Eye (tissue), 1 donor: ENCODE measurements around the gene FKBP10.
"Not testable (repeated sequence)": the region's sequence is repeated elsewhere in the genome, so short reads cannot be mapped to it uniquely, and the experiment has no call there.

Source experiments
- DNase-seq: peaks from one replicate; pipeline ENCODE4 v3.0.0-alpha.2; 2015

Gene FKBP10

DNA sequence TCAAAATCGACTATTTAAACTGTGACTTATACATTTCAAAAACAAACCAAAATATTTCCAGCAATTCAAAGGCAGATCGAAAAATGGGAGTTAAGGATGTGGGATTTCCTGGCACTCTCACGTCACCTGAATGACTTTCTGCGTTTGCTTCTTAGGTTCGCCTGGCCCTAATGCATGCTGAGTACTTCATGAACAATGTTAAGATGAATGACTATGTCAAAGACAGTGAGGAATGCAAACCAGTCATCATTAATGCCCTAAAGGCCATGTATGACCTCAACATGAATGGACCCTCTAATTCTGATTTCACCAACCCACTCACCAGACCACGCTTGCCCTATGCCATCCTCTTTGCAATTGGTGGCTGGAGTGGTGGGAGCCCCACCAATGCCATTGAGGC, 32.2 kb downstream of the FKBP10 start:
- no peak for DNase-seq

DNA sequence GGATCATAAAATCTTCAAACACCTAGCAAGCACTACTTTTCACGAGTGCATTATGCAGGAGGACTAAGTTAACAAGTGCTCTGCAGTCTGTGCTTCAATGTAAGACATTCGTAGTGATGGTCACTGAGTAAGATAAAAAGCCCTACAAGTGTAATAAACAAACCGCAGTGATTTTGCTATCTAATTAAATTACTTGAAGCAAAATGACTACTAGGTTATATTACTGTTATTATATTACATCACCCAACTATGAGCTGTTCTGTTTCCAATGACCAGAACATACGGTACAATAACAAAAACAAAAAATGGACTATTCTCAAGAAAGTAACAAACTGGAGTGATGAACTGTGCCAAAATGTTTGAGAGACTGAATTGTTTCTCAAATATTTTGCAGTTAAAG, 36.0 kb downstream of the FKBP10 start:
- DNase-seq: no peak

- no peak for DNase-seq
Measured at GRCh38 chr17:41849251-41849990, 36.6 kb downstream of the FKBP10 start.

DNA sequence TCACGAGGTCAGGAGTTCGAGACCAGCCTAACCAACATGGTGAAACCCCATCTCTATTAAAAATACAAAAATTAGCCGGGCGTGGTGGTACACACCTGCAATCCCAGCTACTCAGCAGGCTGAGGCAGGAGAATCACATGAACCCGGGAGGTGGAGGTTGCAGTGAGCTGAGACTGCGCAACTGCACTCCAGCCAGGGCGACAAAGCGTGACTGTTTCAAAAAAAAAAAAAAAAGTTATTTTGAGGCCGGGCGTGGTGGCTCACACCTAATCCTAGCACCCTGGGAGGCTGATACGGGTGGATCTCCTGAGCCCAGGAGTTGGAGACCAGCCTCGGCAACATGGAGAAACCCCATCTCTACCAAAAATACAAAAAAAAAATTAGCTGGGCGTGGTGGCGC, 38.6 kb downstream of the FKBP10 start:
- DNase-seq: not testable (repeated sequence)

GRCh38 chr17:41860254-41860931, 47.6 kb downstream of the FKBP10 start:
- peak; percentile 26 for DNase-seq

DNA sequence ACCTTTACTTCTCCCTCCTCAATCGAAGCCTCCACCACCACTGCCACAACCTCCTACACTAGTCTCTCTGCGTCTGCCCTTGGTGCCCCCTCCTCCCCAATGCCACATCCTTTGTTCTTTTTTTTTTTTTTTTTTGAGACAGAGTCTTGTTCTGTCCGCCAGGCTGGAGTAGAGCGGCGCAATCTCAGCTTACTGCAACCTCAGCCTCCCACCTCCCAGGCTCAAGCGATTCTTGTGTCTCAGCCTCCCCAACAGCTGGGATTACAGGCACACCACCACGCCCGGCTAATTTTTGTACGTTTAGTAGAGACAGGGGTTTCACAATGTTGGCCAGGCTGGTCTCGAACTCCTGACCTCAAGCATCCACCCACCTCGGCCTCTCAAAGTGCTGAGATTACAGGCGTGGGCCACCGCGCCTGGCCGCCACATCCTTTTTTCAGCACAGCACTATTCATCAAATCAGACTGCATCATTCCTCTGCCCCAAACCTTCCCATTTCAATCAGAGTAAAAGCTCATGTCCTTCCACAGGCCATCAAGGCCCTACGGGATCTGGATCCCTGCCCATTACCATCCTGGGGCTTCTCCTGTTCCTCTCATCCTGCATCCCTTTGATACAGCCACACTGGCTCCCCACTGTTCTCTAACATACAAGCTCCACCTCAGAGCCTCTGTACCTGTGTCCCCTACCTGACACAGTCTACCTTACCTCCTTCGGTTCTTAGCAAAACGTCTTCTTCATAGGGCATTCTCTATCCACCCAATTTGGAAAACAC, 50.5 kb downstream of the FKBP10 start:
- DNase-seq: peak; percentile 9

- no peak for DNase-seq
Measured at GRCh38 chr17:41864498-41864835, 51.7 kb downstream of the FKBP10 start.

GRCh38 chr17:41864836-41865595, 52.2 kb downstream of the FKBP10 start, which contains the start of gene KLHL11:
Gene KLHL11 (minus strand): TSS chr17:41865423. CDS start chr17:41865370, 53 bp downstream.
- DNase-seq: peak; percentile 97

DNA sequence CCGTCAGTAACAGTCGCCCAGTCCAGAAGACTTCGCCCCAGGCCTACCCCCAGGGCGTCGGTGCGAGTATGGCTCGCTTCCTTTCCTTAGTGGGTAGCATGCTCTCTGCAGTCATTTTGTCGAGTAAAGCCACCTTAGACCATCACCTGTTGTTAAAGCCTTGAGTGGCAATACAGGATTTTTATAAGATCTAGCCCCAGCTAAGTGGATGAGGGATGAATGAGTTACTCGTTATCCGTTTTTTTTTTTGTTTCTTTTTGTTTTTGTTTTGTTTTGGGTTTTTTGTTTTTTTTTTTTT, 52.7 kb downstream of the FKBP10 start:
- DNase-seq: no peak

DNA sequence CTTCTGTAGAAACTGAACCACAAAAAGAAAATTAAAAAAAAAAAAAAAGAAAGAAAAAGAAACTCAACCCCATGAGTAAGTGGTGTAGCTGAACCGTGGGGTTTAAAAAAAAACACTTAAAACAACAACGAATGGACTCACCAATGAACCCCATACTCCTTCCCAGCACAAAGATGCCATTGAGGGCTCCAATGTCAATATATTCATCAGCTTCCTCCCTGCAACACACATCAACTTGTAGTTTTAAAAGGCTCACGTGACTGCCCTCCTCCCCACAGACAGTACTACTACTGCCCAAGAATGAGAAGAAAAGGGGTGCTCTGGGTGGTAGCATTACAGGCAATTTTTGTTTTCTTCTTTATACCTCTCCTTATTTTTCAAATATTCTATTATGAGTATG, 55.8 kb downstream of the FKBP10 start:
- DNase-seq: no peak

GRCh38 chr17:41869426-41869825, 56.6 kb downstream of the FKBP10 start:
- DNase-seq: no peak

DNA sequence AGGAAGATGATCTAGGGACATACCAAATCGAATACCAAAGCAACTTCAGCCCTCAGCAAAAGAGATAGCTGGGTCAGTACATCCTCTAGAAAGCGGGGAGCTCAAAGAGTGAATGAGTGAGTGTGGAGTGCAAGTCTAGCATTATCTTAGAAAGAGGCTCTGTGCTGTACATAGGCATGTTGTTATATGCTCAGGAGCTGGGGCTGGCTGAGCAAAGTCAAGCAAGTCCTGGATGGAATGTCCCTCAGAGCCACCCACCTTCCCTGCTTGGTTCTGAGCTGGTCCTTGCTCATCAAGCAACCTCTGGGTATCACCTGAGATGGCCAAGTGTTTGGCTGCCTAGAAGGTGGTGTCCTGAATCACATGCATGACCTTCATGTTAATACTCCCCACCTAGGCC, 57.3 kb downstream of the FKBP10 start:
- DNase-seq: no peak

- DNase-seq: no peak
Measured at GRCh38 chr17:41870627-41871026, 57.8 kb downstream of the FKBP10 start.

DNA sequence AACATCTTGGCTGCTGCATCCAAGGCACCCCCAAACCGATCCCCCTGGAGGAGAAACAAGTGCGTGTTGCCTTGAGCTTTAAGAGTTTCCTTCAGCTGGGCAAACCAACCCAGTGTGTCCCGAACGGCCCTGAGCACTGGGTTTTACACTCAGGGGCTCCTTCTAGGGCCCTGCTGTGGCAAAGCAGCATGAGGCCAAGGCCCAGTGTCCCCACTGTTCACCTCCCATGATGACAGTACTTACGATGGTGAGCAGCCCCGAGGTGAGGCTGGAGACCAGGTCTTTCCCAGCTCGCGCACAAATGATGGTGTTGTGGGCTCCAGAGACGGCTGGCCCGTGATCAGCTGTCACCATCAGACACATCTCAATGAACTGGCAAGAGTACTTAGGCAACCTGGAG, 59.0 kb downstream of the FKBP10 start:
- DNase-seq: no peak
